ENCODE data around the gene GLYATL2.
A peak's percentile ranks its signal among the peaks of the same experiment; 100 is the strongest.

The GLYATL2 gene

DNA sequence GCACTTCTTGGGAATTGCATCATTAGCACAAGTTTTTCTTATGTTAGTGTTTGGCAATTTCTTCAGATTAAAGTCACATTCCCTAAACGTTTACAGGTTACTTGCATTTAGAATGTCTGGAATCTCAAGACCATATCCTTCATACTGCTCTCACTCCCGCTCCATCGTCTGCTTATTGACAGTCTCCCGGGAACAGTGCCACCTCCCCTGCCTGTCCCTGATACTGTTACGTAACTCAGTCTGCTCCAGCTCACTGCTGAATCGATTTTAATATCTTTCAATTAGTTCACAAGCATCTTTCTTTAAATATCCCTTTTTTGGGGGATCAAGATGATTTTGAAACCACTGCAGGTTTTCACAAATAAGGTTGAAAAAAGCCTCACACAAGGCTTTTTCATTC is 48.2 kb downstream of the GLYATL2 start:
- no peak for DNase-seq

DNA sequence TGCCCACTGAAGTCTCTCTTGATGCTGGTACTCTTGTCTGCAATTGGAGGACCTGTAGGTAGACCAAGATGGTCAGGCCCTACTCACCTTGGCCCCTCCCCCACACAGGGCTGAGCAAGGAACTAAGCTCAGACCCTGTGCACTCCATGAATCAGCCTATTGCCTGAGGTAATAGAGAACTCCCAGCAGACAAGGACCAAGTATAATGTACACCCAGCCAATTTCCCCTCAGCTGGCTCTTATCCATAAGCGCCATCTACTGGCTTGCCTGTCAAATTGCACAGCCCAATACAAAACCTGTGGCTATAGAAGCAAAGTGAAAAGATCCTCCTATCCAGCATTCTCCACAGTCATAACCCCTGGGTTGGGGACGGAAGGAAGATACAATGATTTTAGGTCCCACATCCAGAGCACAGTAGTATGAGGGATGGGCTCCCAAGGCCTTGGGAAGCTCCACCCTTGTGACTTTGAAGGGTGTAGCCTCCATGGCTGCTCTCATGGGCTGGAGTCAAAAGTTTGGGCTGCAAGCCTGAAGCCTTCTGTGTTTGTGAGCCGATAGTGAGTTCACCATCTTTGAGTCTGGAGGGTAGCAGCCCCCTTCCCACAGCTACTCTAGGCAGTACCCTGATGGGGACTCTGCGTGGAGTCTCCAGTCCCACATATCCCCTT is 56.0 kb downstream of the GLYATL2 start:
- peak; percentile 48 for DNase-seq

DNA sequence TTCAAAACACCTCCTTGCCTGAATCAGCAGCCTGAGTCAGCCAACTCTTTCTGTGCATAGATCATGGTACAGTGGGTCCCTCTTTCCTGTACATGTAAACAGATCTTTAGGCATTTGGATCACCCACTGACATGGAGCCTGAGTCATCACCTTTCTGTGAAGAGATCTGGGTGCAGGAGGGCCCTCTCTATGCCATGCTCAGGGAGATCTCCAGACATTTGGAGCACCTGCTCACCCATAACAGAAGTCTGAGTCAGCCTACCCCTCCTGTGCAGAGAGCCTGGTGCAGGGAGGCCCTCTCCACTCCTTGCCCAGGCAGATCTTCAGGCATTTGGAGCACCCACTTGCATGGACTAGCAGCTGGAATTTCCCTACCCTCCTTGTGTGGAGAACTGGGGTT is 56.6 kb downstream of the GLYATL2 start:
- DNase-seq: no peak

DNA sequence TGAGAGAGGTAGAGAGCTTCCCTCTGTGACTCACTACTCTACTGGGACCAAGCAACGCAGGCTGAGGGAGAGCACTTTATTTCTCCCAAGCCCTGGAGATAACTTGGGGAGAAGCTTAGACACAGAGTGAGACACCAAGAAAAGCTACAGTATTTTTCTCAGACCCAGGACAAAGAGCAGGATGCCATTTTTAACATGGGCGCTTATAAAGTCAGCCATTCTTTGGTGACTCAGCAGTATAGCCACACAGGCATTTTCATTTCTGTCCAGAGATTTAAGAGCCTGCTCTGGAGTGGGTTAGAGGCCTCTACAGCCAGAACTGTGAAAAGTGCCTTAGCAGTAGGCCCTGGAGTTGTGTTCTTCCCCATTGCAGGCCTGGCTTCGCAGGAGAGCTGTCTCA is 57.8 kb downstream of the GLYATL2 start:
- no peak for DNase-seq

DNA sequence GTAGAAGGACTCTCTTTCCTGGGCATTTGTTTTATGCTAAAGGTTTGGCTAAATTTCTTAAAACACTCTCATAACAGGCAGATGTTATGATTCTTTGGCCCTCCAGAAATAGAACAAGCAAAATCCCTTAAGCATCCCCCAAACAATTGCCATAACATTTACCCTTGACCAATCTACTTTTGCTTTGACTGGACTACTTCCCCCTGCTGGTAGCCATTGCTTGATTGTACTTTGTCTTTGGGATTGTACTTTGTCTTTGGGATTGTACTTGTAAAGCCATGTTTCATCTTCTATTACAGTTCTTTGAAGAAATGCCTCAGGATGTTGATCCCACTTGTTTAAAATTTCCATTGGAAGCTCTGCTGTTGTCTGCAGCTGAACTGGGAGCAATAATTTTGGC is 59.5 kb downstream of the GLYATL2 start:
- DNase-seq: no peak
